ENCODE measurements around the gene ARHGAP4. TPM values are rescaled to one million over a fixed set of nuclear protein-coding genes. Genes with fewer than 3 reads are reported as not detected.

ARHGAP4 gene
- total and polyA plus RNA-seq, 5 donors = 13.4 to 22.9 (median 15.0) TPM

GRCh38 chrX:153924149-153924861 lies 1.8 kb downstream of the ARHGAP4 start:
- 13% methylated on average over 14 of the region's 14 CpGs for WGBS
- Histone ChIP-seq H3K4me1 (ENCODE audit: control insufficient read depth, insufficient read depth, low read length) (peaks cover 7% of the 10 kb centered on the region), H3K9me3 (ENCODE audit: control insufficient read depth, low read length) (no peaks in the 10 kb centered on the region), H3K27me3 (ENCODE audit: control insufficient read depth, insufficient read depth) (no peaks in the 10 kb centered on the region), H3K4me3 (ENCODE audit: low read length) (no peak overlapping the region), H3K27ac (ENCODE audit: low read length) (peak overlapping the region; percentile 7)
- ATAC-seq = peak in 1 of 2 donors; percentile 25
- intact Hi-C loops (cut with DNase I) = loop anchor here in 1 of 4 donors (10.0 kb wide), 1 partner anchor 130 kb away; the partner anchor contains the start of genes IDH3G and SSR4
- peak; percentile 60 to 72 (median 70) for DNase-seq

- Histone ChIP-seq H3K27ac (ENCODE audit: low read length) (peak overlapping the region; percentile 6), H3K4me1 (ENCODE audit: control insufficient read depth, insufficient read depth, low read length) (peaks cover 7% of the 10 kb centered on the region), H3K27me3 (ENCODE audit: control insufficient read depth, insufficient read depth) (no peaks in the 10 kb centered on the region), H3K4me3 (ENCODE audit: low read length) (no peak overlapping the region), H3K9me3 (ENCODE audit: control insufficient read depth, low read length) (no peaks in the 10 kb centered on the region)
- WGBS = 47% methylated on average over 25 of the region's 25 CpGs
- DNase-seq = peak; percentile 83 to 94 (median 94)
- peak; percentile 49 to 54 for ATAC-seq
- intact Hi-C loops (cut with DNase I) = loop anchor here in 1 of 4 donors (10.0 kb wide), 1 partner anchor 128 kb away; the partner anchor contains the start of genes IDH3G and SSR4
These were observed 2.9 kb downstream of the ARHGAP4 start for GRCh38 chrX:153922932-153923857.

- intact Hi-C loops (cut with DNase I) = loop anchor here in 1 of 4 donors (10.0 kb wide), 1 partner anchor 127 kb away; the partner anchor contains the start of genes IDH3G and SSR4
- WGBS = 36% methylated on average over 40 of the region's 40 CpGs
- peaks cover 4% of the 10 kb centered on the region for H3K4me1 ChIP-seq (ENCODE audit: control insufficient read depth, insufficient read depth, low read length)
- H3K4me3 ChIP-seq (ENCODE audit: low read length) = no peak overlapping the region
- H3K27me3 ChIP-seq (ENCODE audit: control insufficient read depth, insufficient read depth) = no peaks in the 10 kb centered on the region
- H3K9me3 ChIP-seq (ENCODE audit: control insufficient read depth, low read length) = no peaks in the 10 kb centered on the region
- DNase-seq (peak in 2 of 3 donors; percentile 63 to 68), ATAC-seq (peak in 1 of 2 donors; percentile 8)
- no peak overlapping the region for H3K27ac ChIP-seq (ENCODE audit: low read length)
These were observed 4.3 kb downstream of the ARHGAP4 start for GRCh38 chrX:153921511-153922446.

GRCh38 chrX:153921070-153921469 lies 5.0 kb downstream of the ARHGAP4 start:
- Histone ChIP-seq H3K27ac (ENCODE audit: low read length) (no peak overlapping the region), H3K27me3 (ENCODE audit: control insufficient read depth, insufficient read depth) (no peaks in the 10 kb centered on the region), H3K9me3 (ENCODE audit: control insufficient read depth, low read length) (no peaks in the 10 kb centered on the region), H3K4me1 (ENCODE audit: control insufficient read depth, insufficient read depth, low read length) (peaks cover 4% of the 10 kb centered on the region), H3K4me3 (ENCODE audit: low read length) (no peak overlapping the region)
- 62% methylated on average over 16 of the region's 16 CpGs for WGBS
- ATAC-seq (no peak), DNase-seq (peak in 1 of 3 donors; percentile 56)
- intact Hi-C loops (cut with DNase I) = loop anchor here in 1 of 4 donors (10.0 kb wide), 1 partner anchor 126 kb away; the partner anchor contains the start of genes IDH3G and SSR4

- H3K4me1 ChIP-seq (ENCODE audit: control insufficient read depth, insufficient read depth, low read length) = peaks cover 4% of the 10 kb centered on the region
- intact Hi-C loops (cut with DNase I) = loop anchor here in 1 of 4 donors (10.0 kb wide), 1 partner anchor 126 kb away; the partner anchor contains the start of genes IDH3G and SSR4
- WGBS = 95% methylated on average over 10 of the region's 14 CpGs
- no peaks in the 10 kb centered on the region for H3K9me3 ChIP-seq (ENCODE audit: control insufficient read depth, low read length)
- H3K4me3 ChIP-seq (ENCODE audit: low read length) = no peak overlapping the region
- H3K27me3 ChIP-seq (ENCODE audit: control insufficient read depth, insufficient read depth) = no peaks in the 10 kb centered on the region
- H3K27ac ChIP-seq (ENCODE audit: low read length) = no peak overlapping the region
- ATAC-seq (no peak), DNase-seq (peak in 1 of 3 donors; percentile 41)
These were observed 5.5 kb downstream of the ARHGAP4 start for GRCh38 chrX:153920546-153920945.

GRCh38 chrX:153919281-153919680 lies 6.8 kb downstream of the ARHGAP4 start:
- H3K4me1 ChIP-seq (ENCODE audit: control insufficient read depth, insufficient read depth, low read length) = peaks cover 4% of the 10 kb centered on the region
- intact Hi-C loops (cut with DNase I) = no loop called here
- WGBS = 93% methylated on average over 13 of the region's 13 CpGs
- ATAC-seq (no peak), DNase-seq (peak in 1 of 3 donors; percentile 22)
- no peak overlapping the region for H3K27ac ChIP-seq (ENCODE audit: low read length)
- H3K27me3 ChIP-seq (ENCODE audit: control insufficient read depth, insufficient read depth) = no peaks in the 10 kb centered on the region
- H3K4me3 ChIP-seq (ENCODE audit: low read length) = no peak overlapping the region
- H3K9me3 ChIP-seq (ENCODE audit: control insufficient read depth, low read length) = no peaks in the 10 kb centered on the region

GRCh38 chrX:153917869-153918268 lies 8.2 kb downstream of the ARHGAP4 start:
- no peak for DNase-seq
- Histone ChIP-seq H3K27ac (ENCODE audit: low read length) (no peak overlapping the region), H3K4me1 (ENCODE audit: control insufficient read depth, insufficient read depth, low read length) (no peaks in the 10 kb centered on the region), H3K27me3 (ENCODE audit: control insufficient read depth, insufficient read depth) (no peaks in the 10 kb centered on the region), H3K9me3 (ENCODE audit: control insufficient read depth, low read length) (no peaks in the 10 kb centered on the region), H3K4me3 (ENCODE audit: low read length) (no peak overlapping the region)
- intact Hi-C loops (cut with DNase I) = no loop called here
- ATAC-seq = no peak
- WGBS = 80% methylated on average over 6 of the region's 6 CpGs

GRCh38 chrX:153913701-153914100 lies 12.4 kb downstream of the ARHGAP4 start:
- no peaks in the 10 kb centered on the region for H3K27me3 ChIP-seq (ENCODE audit: control insufficient read depth, insufficient read depth)
- intact Hi-C loops (cut with DNase I) = no loop called here
- DNase-seq (no peak), ATAC-seq (no peak)
- H3K4me1 ChIP-seq (ENCODE audit: control insufficient read depth, insufficient read depth, low read length) = no peaks in the 10 kb centered on the region
- H3K27ac ChIP-seq (ENCODE audit: low read length) = no peak overlapping the region
- H3K9me3 ChIP-seq (ENCODE audit: control insufficient read depth, low read length) = no peaks in the 10 kb centered on the region
- WGBS = 92% methylated on average over 17 of the region's 17 CpGs
- no peak overlapping the region for H3K4me3 ChIP-seq (ENCODE audit: low read length)

- no peaks in the 10 kb centered on the region for H3K9me3 ChIP-seq (ENCODE audit: control insufficient read depth, low read length)
- DNase-seq = no peak
- H3K27me3 ChIP-seq (ENCODE audit: control insufficient read depth, insufficient read depth) = no peaks in the 10 kb centered on the region
- no peaks in the 10 kb centered on the region for H3K4me1 ChIP-seq (ENCODE audit: control insufficient read depth, insufficient read depth, low read length)
- WGBS = 78% methylated on average over 17 of the region's 17 CpGs
- H3K27ac ChIP-seq (ENCODE audit: low read length) = no peak overlapping the region
- intact Hi-C loops (cut with DNase I) = no loop called here
- ATAC-seq = no peak
- no peak overlapping the region for H3K4me3 ChIP-seq (ENCODE audit: low read length)
These were observed 12.9 kb downstream of the ARHGAP4 start for GRCh38 chrX:153913211-153913610.

- Histone ChIP-seq H3K27me3 (ENCODE audit: control insufficient read depth, insufficient read depth) (no peaks in the 10 kb centered on the region), H3K4me1 (ENCODE audit: control insufficient read depth, insufficient read depth, low read length) (no peaks in the 10 kb centered on the region), H3K9me3 (ENCODE audit: control insufficient read depth, low read length) (no peaks in the 10 kb centered on the region), H3K4me3 (ENCODE audit: low read length) (no peak overlapping the region), H3K27ac (ENCODE audit: low read length) (no peak overlapping the region)
- 92% methylated on average over 6 of the region's 6 CpGs for WGBS
- ATAC-seq (no peak), DNase-seq (no peak)
- intact Hi-C loops (cut with DNase I) = no loop called here
These were observed 14.3 kb downstream of the ARHGAP4 start for GRCh38 chrX:153911798-153912197.

Data from right cardiac atrium (tissue), 5 donors.